Measurements from ENCODE around the gene CHRNA3. TPM values are rescaled to one million over a fixed set of nuclear protein-coding genes. Genes with fewer than 3 reads are reported as not detected.

CHRNA3 gene
- total and polyA plus RNA-seq, 12 donors: 0.04 to 9.2 (median 0.54) TPM; not detected in 4

- Histone ChIP-seq H3K36me3 (no peaks in the 10 kb centered on the region), H3K4me3 (peak within 1 kb of the TSS; percentile 12 to 50 (median 44)), H3K27me3 (peaks cover 5 to 37% (median 24%) of the 10 kb centered on the region in 7 donors), H3K4me1 (peaks cover 8 to 20% (median 12%) of the 10 kb centered on the region in 9 donors), H3K27ac (no peak within 1 kb of the TSS), H3K9me3 (no peaks in the 10 kb centered on the region)
- no peak for TF ChIP-seq CTCF (IDR thresholded peaks at IDR 0.05)
- peak in 5 of 8 donors; percentile 47 to 73 (median 51) for ATAC-seq
- intact Hi-C loops (cut with DNase I): loop anchor here in 1 of 10 donors (5.0 kb wide), 1 partner anchor 66 kb away; no protein-coding TSS in a partner anchor
- 8 to 12% methylated on average over 47 of the region's 47 CpGs for WGBS, 2 donors
- no peak for DNase-seq
Observed at GRCh38 chr15:78641102-78641748, 20.4 kb upstream of the CHRNA3 start, which contains the start of gene CHRNB4. Gene CHRNB4, minus strand, starts transcription at chr15:78641210. Its CDS starts 77 bp downstream, at chr15:78641133.

GRCh38 chr15:78640527-78641101 is 19.8 kb upstream of the CHRNA3 start:
- no peaks in the 10 kb centered on the region for H3K36me3 ChIP-seq
- WGBS, 2 donors: 18 to 21% methylated on average over 26 to 32 of the region's 32 CpGs
- peaks cover 5 to 37% (median 24%) of the 10 kb centered on the region in 7 donors for H3K27me3 ChIP-seq
- H3K4me3 ChIP-seq: peak overlapping the region; percentile 12 to 50 (median 44)
- no peak for TF ChIP-seq CTCF (IDR thresholded peaks at IDR 0.05)
- ATAC-seq (peak in 5 of 8 donors; percentile 9 to 60 (median 19)), DNase-seq (no peak)
- intact Hi-C loops (cut with DNase I): loop anchor here in 1 of 10 donors (5.0 kb wide), 1 partner anchor 67 kb away; no protein-coding TSS in a partner anchor
- peaks cover 8 to 20% (median 12%) of the 10 kb centered on the region in 9 donors for H3K4me1 ChIP-seq
- no peaks in the 10 kb centered on the region for H3K9me3 ChIP-seq
- H3K27ac ChIP-seq: no peak overlapping the region

- peaks cover 5 to 37% (median 24%) of the 10 kb centered on the region in 7 donors for H3K27me3 ChIP-seq
- no peaks in the 10 kb centered on the region for H3K36me3 ChIP-seq
- H3K9me3 ChIP-seq: peaks cover 0 to 5% (median 0%) of the 10 kb centered on the region in 11 donors
- TF ChIP-seq CTCF (IDR thresholded peaks at IDR 0.05): peak; percentile 32 to 74 (median 67)
- ATAC-seq: peak; percentile 35 to 75 (median 66)
- H3K4me1 ChIP-seq: peaks cover 8 to 20% (median 12%) of the 10 kb centered on the region in 9 donors
- H3K4me3 ChIP-seq: no peak overlapping the region
- WGBS, 2 donors: 41 to 44% methylated on average over 4 of the region's 4 CpGs
- intact Hi-C loops (cut with DNase I): loop anchor here in 8 of 10 donors (2.0 to 10.0 kb wide), 6 partner anchors 56 to 546 kb away; no protein-coding TSS in a partner anchor
- DNase-seq: peak in 1 of 2 donors; percentile 49
- no peak overlapping the region for H3K27ac ChIP-seq
Observed at GRCh38 chr15:78638658-78639314, 18.0 kb upstream of the CHRNA3 start.

Data from heart right ventricle (tissue), 16 donors.